GM12878 (cell line): ENCODE data around the gene RAD51B.

Experiments used
- CBFB ChIP-seq: IDR thresholded peaks from 2 replicates; pipeline ENCODE4 v1.6.1; 2016; ENCODE audit warnings: antibody characterized with exemption, low read depth
- CTCF ChIP-seq, 3 experiments: IDR thresholded peaks in 2 of 3; conservative IDR thresholded peaks in 1 of 3; 2 replicates each; pipeline ENCODE4 v1.5.1; 2011; ENCODE audit warnings: low read depth in 3 of 3, low read length in 3 of 3, mild to moderate bottlenecking in 3 of 3, control low read depth in 2 of 3, moderate library complexity in 2 of 3, inconsistent platforms in 1 of 3, mixed read lengths in 1 of 3; ENCODE audit not compliant: control insufficient read depth in 2 of 3, insufficient read depth in 1 of 3; ENCODE audit errors: extremely low read depth in 1 of 3
- MTA2 ChIP-seq: fragments of 450-650 bp; IDR thresholded peaks from 2 replicates; pipeline ENCODE4 v1.6.1; 2016; ENCODE audit warnings: low read depth, mild to moderate bottlenecking, moderate library complexity
- PAX5 ChIP-seq: IDR thresholded peaks from 2 replicates; pipeline ENCODE4 v1.6.1; 2011; ENCODE audit warnings: low read depth, low read length, borderline replicate concordance
- SIN3A ChIP-seq: IDR thresholded peaks from 2 replicates; pipeline ENCODE4 v1.6.1; 2012; ENCODE audit warnings: low read depth, low read length, improper control_type of control experiment
- SKIL ChIP-seq: fragments of 450-650 bp; IDR thresholded peaks from 2 replicates; pipeline ENCODE4 v1.6.1; 2017; ENCODE audit warnings: mild to moderate bottlenecking, low read depth, inconsistent platforms; ENCODE audit not compliant: poor library complexity, severe bottlenecking
- SRF ChIP-seq, 2 experiments: IDR thresholded peaks; 2 replicates each; pipeline ENCODE4 v1.6.1; 2011; ENCODE audit warnings: low read depth in 2 of 2, low read length in 2 of 2, mild to moderate bottlenecking in 1 of 2, moderate library complexity in 1 of 2
- SUPT20H ChIP-seq: IDR thresholded peaks from 2 replicates; pipeline ENCODE4 v1.6.1; 2011; ENCODE audit warnings: low read depth, mild to moderate bottlenecking, low read length, moderate library complexity, borderline replicate concordance; ENCODE audit not compliant: control insufficient read depth
- TARDBP ChIP-seq: IDR thresholded peaks from 2 replicates; pipeline ENCODE4 v1.6.1; 2016; ENCODE audit warnings: borderline replicate concordance
- ZBTB33 ChIP-seq: fragments of 450-650 bp; IDR thresholded peaks from 2 replicates; pipeline ENCODE4 v1.6.1; 2017; ENCODE audit warnings: mild to moderate bottlenecking

GRCh38 chr14:68479247-68479646, 659.7 kb downstream of the RAD51B start:
- TF ChIP-seq CBFB (no peak), SIN3A (no peak), ZBTB33 (no peak), SRF (IDR thresholded peaks at IDR 0.05; ENCODE audit: low read depth in 2 of 2, low read length in 2 of 2) (no peak), SUPT20H (no peak), CTCF (IDR thresholded peaks at IDR 0.05 in 2 of 3, conservative IDR thresholded peaks at IDR 0.05 in 1 of 3; ENCODE audit: control insufficient read depth in 2 of 3, extremely low read depth in 1 of 3, insufficient read depth in 1 of 3, low read depth in 3 of 3, low read length in 3 of 3) (no peak), TARDBP (no peak), PAX5 (no peak), MTA2 (no peak), SKIL (no peak)
